Measurements from ENCODE around the gene NEK6.

NEK6 gene

DNA sequence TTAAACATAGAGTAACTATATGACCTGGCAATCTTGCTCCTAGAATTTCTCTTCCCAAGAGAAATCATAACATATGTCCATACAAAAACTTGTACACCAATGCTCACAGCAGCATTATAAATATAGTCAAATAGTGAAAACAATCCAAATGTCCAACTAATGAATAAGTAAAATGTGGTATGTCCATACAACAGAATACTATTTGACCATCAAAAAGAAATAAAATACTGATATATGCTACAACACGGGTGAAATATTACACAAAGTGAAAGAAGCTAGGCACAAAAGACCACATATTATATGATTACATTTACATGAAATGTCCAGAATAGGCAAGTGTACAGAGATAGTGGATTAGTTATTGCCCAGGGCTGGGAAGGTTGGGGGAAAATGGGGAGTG lies 116.1 kb downstream of the NEK6 start:
- no peak for DNase-seq (ENCODE audit: low read depth in 2 of 2)

GRCh38 chr9:124375726-124376125 lies 118.0 kb downstream of the NEK6 start:
- DNase-seq (ENCODE audit: low read depth in 2 of 2): no peak

DNA sequence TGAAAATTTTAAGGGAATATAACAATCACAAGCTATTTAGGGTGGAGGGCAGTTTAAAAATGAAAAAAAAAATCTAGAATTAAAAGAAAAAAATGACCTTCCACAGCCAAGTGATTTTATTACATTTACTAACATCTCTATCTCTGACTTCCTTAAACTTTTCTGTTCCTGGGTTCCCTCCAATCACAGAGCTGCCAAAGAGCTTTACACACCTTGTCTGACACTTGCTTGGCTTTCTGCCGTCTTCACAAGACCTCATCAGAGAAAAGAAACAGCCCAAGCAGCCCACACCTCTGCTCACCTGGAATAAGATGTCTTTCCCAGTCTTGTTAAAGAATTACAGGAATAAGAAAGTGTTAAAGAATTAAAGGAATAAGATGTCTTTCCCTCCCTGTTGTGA lies 118.6 kb downstream of the NEK6 start:
- DNase-seq (ENCODE audit: low read depth in 2 of 2): no peak

GRCh38 chr9:124377551-124378406 lies 120.0 kb downstream of the NEK6 start:
- no peak for DNase-seq (ENCODE audit: low read depth in 2 of 2)

DNA sequence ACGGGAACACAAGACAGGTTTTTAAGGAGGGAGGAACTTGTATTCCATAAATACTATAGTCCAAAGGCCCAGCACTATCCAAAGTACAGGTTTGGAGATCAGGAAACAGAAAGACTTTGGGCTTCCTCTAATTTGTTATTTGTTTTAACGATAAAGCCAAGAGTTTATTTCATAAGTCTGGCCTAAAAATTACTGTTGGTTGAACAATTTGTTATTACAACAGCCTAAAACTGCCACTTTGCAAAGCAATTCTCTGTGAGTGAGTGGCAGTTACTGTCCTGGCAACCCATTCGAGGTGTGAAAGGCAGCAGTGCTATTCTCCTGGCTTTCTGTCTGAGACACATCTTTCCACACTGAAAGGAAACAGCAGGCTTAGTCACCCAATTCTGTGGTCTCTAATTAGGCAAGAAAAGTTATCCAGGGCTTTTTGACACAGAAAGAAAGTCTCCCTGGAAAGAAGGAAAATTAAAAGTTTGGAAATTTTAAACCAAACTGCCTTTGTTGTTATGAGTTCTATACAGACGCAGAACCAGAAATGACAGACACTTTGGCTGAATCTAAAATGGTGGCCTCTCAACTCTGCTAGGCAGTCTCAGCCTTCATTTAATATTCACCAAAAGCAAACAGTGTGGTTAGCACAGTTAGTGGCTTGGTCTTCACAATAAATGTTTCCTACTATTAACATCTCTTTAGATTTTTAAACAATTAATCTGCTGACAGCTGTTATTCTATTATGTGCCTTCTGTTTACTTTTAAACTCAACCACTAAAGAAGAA lies 123.6 kb downstream of the NEK6 start:
- DNase-seq (ENCODE audit: low read depth in 2 of 2): no peak

DNA sequence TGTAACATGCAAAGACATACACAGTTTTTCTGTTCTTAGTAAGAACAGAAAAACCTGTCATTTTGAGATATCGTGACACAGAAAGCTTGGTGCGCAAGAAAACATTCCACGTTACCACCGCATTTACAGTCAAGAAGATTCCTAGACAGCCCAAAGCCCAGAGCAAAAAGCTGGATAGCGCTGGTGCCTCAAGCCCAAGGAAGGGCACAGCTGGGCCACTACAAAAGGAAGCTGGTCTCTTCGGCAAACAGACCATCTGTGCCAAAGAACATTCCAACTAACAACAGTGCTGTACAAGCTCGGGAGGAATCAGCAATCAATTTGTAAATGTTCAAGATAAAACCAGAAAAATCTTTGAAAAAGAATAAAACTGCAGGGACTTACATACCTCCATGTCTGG lies 126.5 kb downstream of the NEK6 start:
- no peak for DNase-seq (ENCODE audit: low read depth in 2 of 2)

DNA sequence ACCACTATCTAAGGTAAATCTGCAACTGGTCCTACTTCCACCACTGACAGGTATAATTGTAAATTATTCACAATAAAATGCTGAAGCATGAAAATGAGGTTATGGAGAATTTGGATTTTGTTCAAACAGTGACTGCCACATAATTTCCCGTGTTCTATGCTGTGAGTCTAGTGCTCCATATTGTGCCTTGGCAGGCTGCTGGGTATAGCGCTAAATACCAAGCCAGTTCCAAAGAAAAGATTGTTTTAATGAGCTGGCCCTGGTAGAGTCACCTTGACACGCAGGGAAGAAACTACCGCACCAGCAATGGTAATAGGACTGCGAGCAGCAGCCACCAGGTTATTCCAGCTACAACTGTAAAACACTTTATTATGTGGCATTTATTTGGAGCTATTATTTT lies 127.1 kb downstream of the NEK6 start:
- no peak for DNase-seq (ENCODE audit: low read depth in 2 of 2)

DNA sequence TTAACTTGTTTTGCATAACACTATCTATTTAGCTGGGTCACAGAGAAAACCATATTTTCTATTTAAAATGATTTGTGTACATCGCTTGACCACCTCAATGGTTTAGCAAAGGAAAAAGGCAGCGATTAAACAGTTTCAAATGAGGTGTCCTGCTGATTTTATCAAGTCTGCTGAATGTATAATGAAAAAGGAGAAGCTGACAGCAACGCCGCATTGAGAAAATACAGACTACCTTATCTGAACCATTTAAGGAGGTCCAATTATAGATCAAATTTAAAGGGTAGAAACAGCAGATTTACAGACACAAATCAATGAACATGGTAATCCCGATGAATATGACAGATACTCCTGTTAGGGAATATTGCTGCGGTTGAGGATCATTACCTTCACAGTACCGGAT lies 127.9 kb downstream of the NEK6 start:
- no peak for DNase-seq (ENCODE audit: low read depth in 2 of 2)

DNA sequence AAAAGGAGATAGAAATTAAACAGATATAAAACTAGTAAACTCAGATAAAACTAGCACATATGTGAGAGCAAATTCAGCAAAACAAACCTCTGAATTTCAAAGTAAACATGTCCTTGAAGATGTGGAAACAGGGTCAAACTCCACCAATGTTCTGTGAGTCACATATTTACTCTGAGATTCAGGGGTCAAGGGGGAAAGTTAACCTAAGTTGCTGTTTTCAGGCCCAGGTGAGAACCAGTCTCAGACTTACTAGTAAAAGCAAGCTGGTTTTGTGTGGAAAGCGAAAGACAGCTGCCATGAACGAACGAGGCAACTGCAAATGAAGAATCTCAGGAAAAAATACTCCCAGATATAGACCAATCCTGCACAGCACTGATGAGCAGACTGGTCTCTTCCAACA lies 128.5 kb downstream of the NEK6 start:
- no peak for DNase-seq (ENCODE audit: low read depth in 2 of 2)

GRCh38 chr9:124388275-124389048 lies 130.7 kb downstream of the NEK6 start:
- no peak for DNase-seq (ENCODE audit: low read depth in 2 of 2)

DNA sequence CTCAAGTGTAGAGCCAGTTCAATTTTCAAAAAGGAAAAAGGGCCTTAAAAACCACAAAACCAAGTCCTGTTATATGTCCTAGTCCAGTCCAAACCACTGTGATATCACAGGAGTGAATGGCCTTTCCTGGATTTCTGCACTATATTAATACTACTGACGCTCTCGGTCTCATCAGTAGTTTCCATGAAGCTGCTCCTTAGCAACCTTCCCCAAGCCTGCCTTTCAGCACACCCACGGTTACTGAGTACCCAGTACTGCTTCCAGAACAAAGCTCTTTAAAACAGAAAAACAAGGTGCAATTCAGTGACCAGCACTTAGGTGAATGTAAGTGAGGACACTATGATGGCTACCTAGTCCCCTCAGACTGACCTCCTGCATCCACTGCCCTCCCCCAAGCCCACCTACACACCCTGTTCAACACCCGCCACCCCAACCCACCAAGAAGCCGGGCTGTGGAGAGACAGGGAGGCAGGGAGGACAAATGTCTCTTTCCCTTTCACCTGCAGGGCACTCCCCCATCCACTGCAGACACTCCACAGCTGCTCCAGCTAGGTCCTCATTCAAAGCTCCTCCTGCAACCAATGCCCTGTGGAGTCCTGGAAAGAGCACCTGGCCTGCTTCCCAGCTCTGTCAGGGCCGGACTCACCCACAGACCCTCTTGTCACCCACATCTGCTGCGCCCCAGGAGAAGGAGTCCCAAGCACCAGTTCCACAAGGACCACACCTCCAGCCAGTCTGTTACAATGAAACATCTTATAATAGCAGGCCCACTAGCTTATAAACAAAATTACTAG lies 131.6 kb downstream of the NEK6 start:
- no peak for DNase-seq (ENCODE audit: low read depth in 2 of 2)

DNA sequence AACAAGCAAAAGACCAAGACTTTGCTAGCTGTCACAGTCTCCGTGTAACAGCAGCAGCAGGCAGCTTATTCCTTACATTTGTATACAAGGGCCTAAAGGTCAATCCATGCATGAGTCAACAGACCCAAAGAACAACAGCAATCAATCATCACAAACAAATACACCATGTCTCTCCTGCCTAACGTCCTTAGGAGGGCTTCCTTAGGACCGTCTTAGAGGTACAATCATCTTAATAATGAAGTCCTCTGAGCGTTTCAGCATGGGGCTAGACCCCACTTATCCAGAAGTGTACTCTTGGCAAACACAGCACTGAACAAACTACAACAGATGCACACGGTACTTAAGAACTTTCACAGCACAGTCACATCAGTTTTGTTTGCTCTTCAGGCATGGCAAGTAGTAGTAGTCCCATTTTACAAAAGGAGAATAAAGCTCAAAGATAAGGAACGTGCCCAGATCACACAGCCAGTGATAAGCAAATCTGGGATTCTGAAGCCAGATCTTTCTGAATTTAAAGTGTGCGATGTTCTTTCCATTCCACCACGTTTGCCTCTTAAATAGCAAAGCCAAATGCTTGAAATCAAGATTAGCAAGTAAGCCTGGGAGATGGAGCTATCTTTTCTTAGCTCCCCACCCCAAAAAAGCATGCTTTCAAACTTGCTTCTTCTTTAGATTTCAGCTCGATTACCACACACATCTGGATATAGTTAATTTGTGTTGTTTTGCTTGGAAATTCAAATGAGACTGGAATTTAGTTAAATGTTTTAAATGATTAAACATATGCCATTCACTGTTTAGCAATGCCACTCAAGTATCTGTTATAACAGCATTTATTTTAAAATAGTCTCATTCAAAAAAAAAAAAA lies 133.3 kb downstream of the NEK6 start:
- DNase-seq (ENCODE audit: low read depth in 2 of 2): no peak

DNA sequence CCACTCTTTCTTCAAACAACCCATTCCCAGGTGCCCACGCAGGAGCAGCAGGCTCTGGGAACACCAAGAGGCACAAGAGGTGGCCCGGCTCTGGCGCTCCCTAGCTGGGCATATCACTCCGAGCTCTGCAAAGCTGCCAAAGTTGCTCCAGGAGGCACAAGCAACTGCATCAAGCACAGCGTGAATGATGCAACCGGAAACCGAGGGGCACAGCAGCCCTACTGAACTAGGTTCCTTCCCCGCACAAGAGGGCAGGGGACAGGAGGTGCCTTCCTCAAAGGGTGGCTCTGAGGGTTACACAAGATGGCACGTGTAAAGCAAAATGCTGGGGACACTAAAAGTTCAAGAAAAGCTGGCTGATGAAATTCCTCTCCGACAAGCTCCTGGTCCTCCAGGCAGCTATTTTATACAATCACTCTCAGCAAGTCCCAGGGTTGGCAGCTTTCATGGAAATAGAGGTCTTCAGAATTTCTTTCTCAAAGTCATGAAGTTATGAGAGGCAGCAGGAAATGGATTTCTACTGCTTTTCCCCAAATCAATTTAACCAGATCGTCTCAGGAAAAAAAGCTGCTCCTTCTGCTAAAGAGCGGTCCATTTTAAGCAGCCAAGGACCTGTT lies 134.6 kb downstream of the NEK6 start:
- no peak for DNase-seq (ENCODE audit: low read depth in 2 of 2)

GRCh38 chr9:124392871-124393460 lies 135.2 kb downstream of the NEK6 start:
- no peak for DNase-seq (ENCODE audit: low read depth in 2 of 2)

GRCh38 chr9:124394167-124394566 lies 136.4 kb downstream of the NEK6 start:
- DNase-seq (ENCODE audit: low read depth in 2 of 2): no peak

DNA sequence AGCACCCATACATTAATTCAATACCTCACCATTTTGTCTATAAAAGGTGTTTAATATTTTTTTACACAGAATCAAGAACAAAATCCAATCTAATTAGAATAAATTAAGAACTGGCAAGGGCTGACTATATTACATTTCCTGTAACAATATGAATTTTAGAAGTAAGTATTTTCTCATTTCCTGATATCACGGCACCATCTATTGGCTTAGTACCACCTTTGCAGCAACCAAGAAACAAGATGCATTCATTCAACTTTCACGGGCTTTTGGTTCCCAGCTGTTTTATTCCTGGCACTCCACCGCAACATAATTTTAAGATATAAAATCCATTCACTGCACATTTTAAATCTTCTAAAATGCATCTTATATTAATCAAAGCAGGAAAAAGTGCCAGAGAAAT lies 136.8 kb downstream of the NEK6 start:
- DNase-seq (ENCODE audit: low read depth in 2 of 2): no peak

DNA sequence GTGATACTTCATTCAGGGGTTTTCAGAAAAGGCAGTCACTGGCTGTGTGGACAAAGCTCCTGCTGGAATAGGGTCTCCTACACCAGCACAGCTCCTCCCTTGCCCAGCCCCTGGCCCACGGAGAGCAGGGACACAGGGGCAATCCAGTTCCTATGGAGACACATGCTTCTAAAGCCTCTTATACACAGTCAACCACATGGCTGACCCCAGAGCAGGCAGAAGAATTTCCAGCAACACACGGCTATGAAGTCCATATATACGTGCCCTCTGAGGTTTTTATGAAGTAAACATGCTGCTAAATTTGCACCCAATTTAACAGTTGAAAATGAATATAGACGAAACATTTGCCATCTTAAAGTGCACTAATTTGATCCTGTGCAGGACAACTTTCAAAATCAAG lies 138.1 kb downstream of the NEK6 start:
- no peak for DNase-seq (ENCODE audit: low read depth in 2 of 2)

DNA sequence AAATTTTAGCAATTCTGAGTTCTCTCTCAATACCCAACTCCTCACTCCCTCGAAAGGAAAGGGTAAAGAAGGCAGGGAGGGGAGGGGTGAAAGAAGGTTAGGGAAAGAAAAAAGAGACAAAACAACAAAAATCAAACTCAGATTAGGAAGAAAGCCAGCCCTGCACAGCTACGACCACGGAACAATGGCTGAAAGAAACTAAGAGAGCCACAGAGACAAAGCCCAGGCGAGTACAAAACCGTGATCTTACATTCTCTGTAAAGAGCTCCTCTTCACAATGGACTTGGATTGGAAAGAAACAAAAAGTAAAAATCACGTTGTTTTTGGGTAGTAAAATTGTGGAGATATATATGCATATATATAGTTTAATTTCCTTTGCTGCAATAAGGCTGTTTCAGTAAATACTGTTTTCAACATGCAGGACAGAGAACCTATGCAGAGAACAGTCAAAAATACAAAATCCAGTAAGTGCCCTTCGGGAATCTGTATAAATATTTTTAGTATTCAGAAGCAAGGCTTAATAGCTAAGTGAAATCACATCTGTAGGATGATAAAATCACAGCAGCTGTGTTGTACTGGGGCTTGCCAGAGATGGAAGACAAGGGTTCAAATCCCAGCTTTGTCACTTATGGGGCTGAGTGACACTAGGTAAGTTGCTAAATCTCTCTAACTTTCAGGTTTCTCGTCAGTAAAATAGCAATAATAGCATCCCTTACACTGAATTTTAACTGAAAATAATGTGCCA lies 140.6 kb downstream of the NEK6 start:
- DNase-seq (ENCODE audit: low read depth in 2 of 2): no peak

DNA sequence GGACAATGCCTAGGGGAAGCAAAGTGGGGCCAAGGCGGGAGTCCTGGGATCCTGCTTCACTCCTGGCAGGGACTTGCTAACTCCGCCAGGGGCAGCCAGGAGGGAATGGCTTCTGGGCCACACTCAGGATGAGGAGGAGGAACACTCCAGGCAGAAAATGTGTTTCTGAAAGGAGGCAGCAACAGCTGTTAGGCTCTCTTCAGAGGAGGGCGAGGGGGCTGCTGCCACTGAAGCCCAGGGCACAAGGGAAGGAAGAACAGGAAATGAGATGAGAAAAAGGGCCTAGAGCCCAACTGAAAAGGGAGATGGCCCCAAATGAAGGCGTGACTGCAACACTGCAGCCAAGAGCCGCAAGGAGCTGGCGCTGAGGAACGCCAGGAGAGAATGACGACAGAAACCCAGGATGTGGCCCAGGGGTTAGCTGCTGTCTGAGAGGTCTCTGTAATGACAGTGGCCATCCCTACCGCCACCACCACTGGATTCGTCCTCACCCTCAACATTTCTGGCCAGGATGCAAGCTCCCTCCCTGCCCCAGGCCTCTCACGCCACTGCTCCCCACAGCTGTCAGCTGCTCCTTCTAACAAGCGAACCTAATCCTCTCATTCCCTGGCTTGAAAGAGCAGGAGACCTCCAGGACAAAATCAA lies 141.7 kb downstream of the NEK6 start:
- no peak for DNase-seq (ENCODE audit: low read depth in 2 of 2)
